SIG-M5 treated with dmso at 0.1 percent for 504 hours (cell line): ENCODE measurements around the gene STARD4.

ENCODE experiments used
- DNase-seq: peaks from one replicate; lab custom pipeline; 2025; ENCODE audit not compliant: unreplicated experiment; lab: John Stamatoyannopoulos, UW

STARD4 gene

DNA sequence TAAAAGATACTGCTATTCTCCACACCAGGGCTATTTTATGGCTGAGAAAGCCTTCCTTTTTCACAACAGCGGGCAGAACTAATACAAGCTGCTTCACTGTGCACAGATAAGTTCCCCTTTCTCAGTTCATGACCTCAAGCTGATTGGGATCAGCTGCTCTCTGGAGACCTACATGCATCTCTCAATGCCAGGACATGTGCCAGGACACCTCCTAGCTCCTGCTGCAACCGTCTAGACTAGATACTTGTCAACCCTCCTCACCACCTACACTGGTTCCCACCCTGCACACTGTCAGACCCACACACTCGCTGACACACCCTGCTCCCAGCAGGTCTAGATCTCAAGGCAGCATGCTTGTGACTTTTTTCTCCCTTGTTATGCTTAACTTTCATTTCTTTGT is 39.8 kb downstream of the STARD4 start:
- DNase-seq: peak; percentile 78

DNA sequence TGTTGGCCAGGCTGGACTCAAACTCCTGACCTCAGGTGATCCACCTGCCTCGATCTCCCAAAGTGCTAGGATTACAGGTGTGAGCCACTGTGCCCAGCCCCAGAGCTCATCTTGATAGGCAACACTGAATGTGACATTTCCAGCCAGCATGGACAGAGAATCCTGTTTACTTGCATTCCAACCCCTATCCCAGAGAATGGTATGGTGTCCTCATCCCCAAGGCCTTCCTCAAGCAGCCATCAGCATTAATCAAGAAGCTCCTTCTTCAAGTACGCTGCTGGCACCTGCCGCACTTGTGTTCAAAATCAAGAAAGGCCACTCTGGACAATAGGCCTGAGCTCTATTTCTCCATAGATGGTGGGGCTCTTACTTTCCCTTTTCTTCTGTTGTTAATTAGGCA is 40.2 kb downstream of the STARD4 start:
- DNase-seq: no peak

DNA sequence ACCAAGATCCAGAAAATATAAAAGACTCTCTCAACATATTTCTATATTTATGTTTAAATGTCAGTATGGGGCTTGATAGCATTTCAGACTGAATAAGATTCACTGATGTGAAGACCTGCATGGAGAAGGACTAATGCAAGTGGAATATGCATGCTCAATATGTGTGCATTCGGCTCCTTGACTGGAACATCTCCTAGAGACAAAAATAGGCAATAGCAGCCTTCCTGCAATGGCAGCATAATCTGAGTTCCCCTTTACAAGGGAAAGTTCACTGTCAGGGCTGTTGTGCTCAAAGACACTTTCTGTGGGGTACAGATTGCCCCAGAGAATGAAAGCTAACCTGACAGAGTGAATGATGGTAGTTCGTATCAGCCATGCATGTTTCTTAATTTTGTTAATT is 42.4 kb downstream of the STARD4 start:
- DNase-seq: peak; percentile 59

DNA sequence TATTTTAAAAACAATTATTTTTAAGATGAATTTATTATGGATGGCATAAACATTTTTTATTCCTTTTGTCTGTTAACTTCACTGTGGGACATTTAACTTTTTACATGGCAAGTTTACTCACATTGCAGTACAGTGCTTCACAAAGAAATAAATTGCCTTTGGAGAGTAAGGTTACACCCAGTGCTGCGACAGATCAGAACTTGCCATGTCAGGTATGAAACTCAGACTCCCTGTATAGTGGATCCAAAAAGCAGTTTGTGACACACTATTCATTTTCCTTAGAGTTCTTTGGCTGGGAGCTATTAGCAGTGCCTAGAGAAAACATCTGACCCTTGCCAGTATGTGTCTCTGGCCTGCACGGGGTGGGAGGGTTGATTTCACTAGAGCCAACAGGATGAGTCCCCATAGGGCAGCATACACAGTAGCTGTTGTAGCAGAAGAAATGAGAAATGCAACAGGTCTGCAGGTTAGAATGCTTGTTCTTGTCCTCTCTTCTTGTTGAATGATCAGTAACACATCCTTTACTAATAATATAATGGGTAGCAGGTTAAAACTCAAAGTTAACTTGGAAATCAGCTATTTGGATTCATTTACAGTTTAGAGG is 42.9 kb downstream of the STARD4 start:
- DNase-seq: no peak

DNA sequence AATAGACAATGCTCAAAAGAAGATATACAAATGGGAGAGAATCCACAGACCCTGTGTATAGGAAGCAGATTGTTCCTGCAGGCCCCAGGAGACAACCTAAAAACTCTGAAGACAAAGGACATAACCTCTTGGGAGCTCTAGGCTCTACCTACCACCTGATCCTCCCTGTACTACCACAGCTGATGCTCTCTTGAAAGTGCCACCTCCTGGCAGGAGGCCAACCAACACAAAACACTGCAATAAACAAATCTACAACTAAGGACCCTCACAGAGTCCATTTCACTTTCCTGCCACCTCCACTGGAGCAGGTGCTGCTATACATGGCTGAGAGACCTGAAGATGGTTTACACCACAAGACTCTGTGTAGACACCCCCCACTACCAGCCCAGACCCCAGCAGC is 49.0 kb downstream of the STARD4 start:
- no peak for DNase-seq

DNA sequence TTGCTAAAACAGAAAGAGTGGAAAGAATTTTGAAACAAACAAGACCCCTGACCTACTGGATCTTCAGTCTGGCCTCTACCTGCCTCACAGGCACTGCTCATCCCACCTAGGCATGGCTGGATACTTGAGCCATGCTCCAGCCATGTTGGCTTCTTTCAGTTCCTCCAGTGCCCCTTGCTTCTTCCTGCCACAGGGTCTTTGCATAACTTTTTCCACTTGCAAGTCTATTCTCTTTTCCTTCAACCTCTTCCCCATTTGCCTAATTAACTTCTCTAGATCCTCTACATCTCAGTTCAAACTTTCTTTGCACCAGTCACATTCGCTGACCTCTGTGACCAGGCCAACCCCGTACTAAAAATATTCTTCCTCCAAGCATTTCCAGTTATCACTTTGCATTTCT is 50.4 kb downstream of the STARD4 start:
- DNase-seq: peak; percentile 71

DNA sequence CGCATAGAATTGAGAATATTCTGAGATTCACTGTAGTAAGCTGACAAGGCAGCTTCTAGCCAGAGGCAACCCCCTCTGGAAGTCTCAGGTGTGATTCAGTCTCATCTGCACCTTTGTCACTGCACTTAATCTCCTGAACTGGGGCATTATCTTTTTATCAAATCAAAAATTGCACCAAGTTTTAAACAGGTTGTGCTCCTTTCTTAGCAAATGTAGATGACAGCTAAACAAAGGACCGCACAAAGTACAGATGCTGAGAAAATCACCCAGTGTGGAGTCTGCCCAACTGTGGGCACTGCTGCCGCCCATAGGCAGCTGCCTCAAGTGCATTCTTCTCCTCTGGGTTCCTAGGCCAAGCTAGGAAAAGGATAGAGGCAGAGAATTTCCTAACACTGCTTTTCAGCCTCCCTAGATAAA is 51.1 kb downstream of the STARD4 start:
- peak; percentile 20 for DNase-seq

DNA sequence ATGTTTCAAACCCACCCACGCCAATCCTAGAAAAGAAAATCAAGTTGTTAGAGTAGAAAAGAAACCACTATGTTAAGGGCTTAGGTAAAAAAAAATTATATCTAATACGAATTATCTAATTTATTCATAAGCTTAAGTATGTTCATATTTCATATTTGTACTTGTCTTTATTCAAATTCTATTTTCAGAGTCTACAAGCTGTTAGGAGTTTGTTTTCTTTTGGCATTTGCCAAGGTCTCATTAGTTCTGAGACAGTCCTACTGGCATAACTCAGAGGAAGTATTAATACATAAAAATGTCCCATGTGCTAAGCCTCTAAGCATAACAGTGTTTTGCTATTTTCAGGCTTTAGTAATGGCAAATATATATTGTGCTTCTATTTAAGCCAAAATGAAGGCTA is 57.6 kb downstream of the STARD4 start:
- no peak for DNase-seq

DNA sequence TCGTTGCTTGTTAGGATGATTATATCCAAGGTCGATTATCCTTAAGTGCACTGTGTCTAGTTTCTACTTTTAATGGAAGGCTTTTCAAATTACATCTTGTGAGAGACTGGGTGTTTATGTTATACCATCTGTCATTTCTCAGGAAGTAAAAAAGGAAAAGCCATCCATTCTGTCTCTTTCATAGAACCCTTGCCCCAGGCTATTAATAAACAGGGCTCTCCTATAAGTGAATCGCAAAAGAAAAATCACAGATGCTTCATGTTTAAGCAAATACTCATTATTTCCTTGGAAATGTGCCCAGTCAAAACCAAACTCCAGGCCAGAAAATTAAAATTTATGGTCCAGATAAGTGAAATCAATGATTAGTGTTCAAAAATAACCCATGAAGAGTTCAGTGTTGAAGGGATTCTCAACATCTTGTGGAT is 58.1 kb downstream of the STARD4 start:
- DNase-seq: no peak

DNA sequence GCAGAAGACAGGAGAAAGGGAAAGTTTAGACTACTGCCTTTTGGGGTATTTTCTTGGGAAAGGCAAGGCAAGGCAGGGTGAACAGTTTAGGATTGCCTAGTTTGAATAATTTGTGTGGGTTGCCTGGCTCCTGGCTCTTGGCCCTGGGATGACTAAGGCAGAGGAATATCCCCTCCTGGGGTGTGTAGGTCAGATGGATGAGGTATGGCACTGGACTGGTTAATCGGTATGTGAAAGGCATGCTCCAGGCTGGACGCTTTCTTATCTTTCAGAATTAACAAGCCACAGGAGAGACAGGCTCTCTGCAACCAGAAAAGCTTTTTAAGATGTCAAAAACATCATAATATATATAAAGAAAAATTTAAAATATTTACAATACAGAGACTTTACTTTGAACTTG is 58.6 kb downstream of the STARD4 start:
- no peak for DNase-seq

DNA sequence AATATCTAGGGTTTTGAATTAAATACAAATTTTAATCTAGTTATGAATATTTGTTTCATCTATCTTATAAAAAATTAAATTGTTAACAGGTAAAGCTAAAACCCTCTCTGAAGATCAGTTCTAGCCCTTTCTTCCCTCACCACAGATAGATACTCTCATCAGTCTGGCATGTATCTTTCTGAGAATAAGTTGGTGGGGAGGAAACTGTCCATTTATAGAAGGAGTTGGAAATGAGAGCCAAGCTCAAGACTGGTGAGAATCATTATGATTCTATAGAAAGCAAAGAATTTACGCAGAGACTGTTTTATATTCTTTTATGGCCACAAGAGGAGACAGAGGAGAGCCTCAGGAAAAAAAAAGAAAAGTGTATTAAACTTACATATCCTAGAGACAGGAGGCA is 59.0 kb downstream of the STARD4 start:
- no peak for DNase-seq

DNA sequence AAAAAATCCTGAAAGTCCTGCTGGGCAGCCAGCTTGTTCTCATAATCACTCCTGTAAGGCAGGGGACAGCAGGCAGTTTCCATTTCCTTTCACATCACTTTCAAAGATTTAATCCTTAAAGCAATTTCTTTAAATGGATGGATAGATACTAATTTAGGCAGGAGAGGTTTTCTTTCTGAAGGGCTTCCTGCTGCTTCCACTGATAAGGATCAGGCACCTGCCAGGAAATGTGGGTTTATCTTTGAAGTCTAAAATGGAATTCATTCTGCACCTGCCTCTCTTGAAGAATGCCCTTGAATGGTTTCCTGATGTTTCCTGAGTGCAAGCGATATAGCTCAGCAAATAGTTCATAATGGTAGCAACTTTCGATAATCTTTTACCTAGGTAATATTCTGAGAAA is 64.5 kb downstream of the STARD4 start:
- no peak for DNase-seq

DNA sequence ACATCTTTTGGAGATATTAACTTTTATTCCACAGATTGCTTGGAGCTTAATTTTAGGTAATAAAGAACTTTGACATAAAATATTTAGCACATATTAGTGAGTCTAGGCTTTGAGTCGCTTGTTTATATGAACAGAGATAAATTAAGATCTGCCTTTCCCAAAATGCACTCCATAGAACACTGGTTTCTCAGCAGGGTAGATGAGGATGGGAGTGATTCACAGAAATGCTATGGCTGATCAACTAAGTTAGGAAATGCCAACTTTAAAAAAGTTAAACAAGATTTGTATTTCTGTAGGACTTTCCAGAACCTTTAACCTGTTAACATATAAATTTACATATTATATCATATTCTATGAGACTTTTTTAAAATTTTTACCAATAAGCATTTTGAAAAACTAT is 65.2 kb downstream of the STARD4 start:
- no peak for DNase-seq
